Measurements from ENCODE around the gene OAT. TPM values are rescaled to one million over a fixed set of nuclear protein-coding genes. Genes with fewer than 3 reads are reported as not detected.

The OAT gene
- total RNA-seq, 1 experiment from 2014 or later: 79.8 TPM

- Histone ChIP-seq H3K27ac (ENCODE audit: low read length) (no peak overlapping the region), H3K4me3 (ENCODE audit: low read length) (no peak overlapping the region), H3K79me2 (ENCODE audit: low read length) (0 out of 2 replicates have a peak, but pooled peaks cover 5% of the 10 kb centered on the region), H4K20me1 (ENCODE audit: low read length) (no peaks in the 10 kb centered on the region), H3K4me1 (ENCODE audit: insufficient read depth, low read length) (no peaks in the 10 kb centered on the region), H3F3A (ENCODE audit: low read length, unreplicated experiment) (no peaks in the 10 kb centered on the region), H3K9me2 (replicated peaks; ENCODE audit: low read length) (no peaks in the 10 kb centered on the region), H3K4me2 (ENCODE audit: low read length) (no peak overlapping the region), H3K9me3 (ENCODE audit: low read length) (no peaks in the 10 kb centered on the region), H3K9ac (ENCODE audit: low read length) (no peak overlapping the region), H3K36me3 (ENCODE audit: low read depth, low read length) (no peaks in the 10 kb centered on the region), H2AFZ (ENCODE audit: low read length) (no peak overlapping the region), H3K27me3 (ENCODE audit: low read length) (no peaks in the 10 kb centered on the region)
- TF ChIP-seq EZH2phosphoT487 (IDR thresholded peaks at IDR 0.05; ENCODE audit: borderline replicate concordance, low read length) (no peak), CTCF (conservative IDR thresholded peaks at IDR 0.05; ENCODE audit: low read depth, low read length) (no peak), EZH2 (IDR thresholded peaks at IDR 0.05; ENCODE audit: low read length, unreplicated experiment) (no peak)
- CTCF ChIA-PET: no interaction called here
- intact Hi-C loops (cut with micrococcal nuclease): no loop called here
- DNase-seq (no peak), ATAC-seq (no peak)
- BruUV-seq (replicated peaks): no TSS peak
- POLR2A ChIA-PET (ENCODE audit: unreplicated experiment): no interaction called here
Measured at GRCh38 chr10:124465777-124466488, 47.2 kb upstream of the OAT start.

- no peaks in the 10 kb centered on the region for H4K20me1 ChIP-seq (ENCODE audit: low read length)
- no peaks in the 10 kb centered on the region for H3K4me1 ChIP-seq (ENCODE audit: insufficient read depth, low read length)
- POLR2A ChIA-PET (ENCODE audit: unreplicated experiment): no interaction called here
- 0 out of 2 replicates have a peak, but pooled peaks cover 5% of the 10 kb centered on the region for H3K79me2 ChIP-seq (ENCODE audit: low read length)
- H3K4me2 ChIP-seq (ENCODE audit: low read length): no peak overlapping the region
- no peak overlapping the region for H3K4me3 ChIP-seq (ENCODE audit: low read length)
- intact Hi-C loops (cut with micrococcal nuclease): no loop called here
- no peaks in the 10 kb centered on the region for H3K36me3 ChIP-seq (ENCODE audit: low read depth, low read length)
- H2AFZ ChIP-seq (ENCODE audit: low read length): no peak overlapping the region
- no peaks in the 10 kb centered on the region for H3K9me3 ChIP-seq (ENCODE audit: low read length)
- DNase-seq (no peak), ATAC-seq (no peak)
- TF ChIP-seq EZH2phosphoT487 (IDR thresholded peaks at IDR 0.05; ENCODE audit: borderline replicate concordance, low read length) (no peak), CTCF (conservative IDR thresholded peaks at IDR 0.05; ENCODE audit: low read depth, low read length) (no peak), EZH2 (IDR thresholded peaks at IDR 0.05; ENCODE audit: low read length, unreplicated experiment) (no peak)
- H3K27me3 ChIP-seq (ENCODE audit: low read length): no peaks in the 10 kb centered on the region
- no peak overlapping the region for H3K27ac ChIP-seq (ENCODE audit: low read length)
- BruUV-seq (replicated peaks): no TSS peak
- no peaks in the 10 kb centered on the region for H3K9me2 ChIP-seq (replicated peaks; ENCODE audit: low read length)
- CTCF ChIA-PET: no interaction called here
- H3F3A ChIP-seq (ENCODE audit: low read length, unreplicated experiment): no peaks in the 10 kb centered on the region
- H3K9ac ChIP-seq (ENCODE audit: low read length): no peak overlapping the region
Measured at GRCh38 chr10:124465003-124465776, 46.5 kb upstream of the OAT start.

All from PC-3 (cell line).